Measurements from ENCODE around the gene CCL27. TPM values are rescaled to one million over a fixed set of nuclear protein-coding genes. Genes with fewer than 3 reads are reported as not detected.
A peak's percentile ranks its signal among the peaks of the same experiment; 100 is the strongest.

CCL27 gene
- total RNA-seq, 1 experiment from 2014 or later: not detected

- POLR2A ChIA-PET: interaction anchor here (0.7 to 3.8 kb wide), 16 partner anchors 8 to 967 kb away, joined by 3 to 48 read pairs (median 6); partner anchors contain the start of genes CCL27, DCTN3, GALT and MYORG
- Mint-ChIP-seq H3K27ac (ENCODE audit: low read depth, unreplicated experiment) (peak within 1 kb of the TSS; percentile 97), H3K9me3 (ENCODE audit: unreplicated experiment) (no peaks in the 10 kb centered on the region), H3K36me3 (ENCODE audit: insufficient read depth, unreplicated experiment) (peaks cover 22% of the 10 kb centered on the region), H3K4me3 (ENCODE audit: unreplicated experiment) (peak within 1 kb of the TSS; percentile 92), H3K27me3 (ENCODE audit: insufficient read depth, unreplicated experiment) (no peaks in the 10 kb centered on the region), H3K4me1 (ENCODE audit: insufficient read depth, unreplicated experiment) (peaks cover 31% of the 10 kb centered on the region)
- TF ChIP-seq, protein P1, sequence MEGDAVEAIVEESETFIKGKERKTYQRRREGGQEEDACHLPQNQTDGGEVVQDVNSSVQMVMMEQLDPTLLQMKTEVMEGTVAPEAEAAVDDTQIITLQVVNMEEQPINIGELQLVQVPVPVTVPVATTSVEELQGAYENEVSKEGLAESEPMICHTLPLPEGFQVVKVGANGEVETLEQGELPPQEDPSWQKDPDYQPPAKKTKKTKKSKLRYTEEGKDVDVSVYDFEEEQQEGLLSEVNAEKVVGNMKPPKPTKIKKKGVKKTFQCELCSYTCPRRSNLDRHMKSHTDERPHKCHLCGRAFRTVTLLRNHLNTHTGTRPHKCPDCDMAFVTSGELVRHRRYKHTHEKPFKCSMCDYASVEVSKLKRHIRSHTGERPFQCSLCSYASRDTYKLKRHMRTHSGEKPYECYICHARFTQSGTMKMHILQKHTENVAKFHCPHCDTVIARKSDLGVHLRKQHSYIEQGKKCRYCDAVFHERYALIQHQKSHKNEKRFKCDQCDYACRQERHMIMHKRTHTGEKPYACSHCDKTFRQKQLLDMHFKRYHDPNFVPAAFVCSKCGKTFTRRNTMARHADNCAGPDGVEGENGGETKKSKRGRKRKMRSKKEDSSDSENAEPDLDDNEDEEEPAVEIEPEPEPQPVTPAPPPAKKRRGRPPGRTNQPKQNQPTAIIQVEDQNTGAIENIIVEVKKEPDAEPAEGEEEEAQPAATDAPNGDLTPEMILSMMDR (IDR thresholded peaks at IDR 0.05; ENCODE audit: unreplicated experiment): no peak
- CTCF ChIA-PET: interaction anchor here (0.6 to 6.5 kb wide), 11 partner anchors 8 to 1384 kb away, joined by 3 to 113 read pairs (median 4); partner anchors contain the start of genes DCTN3, GALT and RPP25L
- no TSS peak for BruUV-seq (replicated peaks)
- intact Hi-C loops (cut with micrococcal nuclease): no loop called here
- peak; percentile 93 for DNase-seq (ENCODE audit: unreplicated experiment)
These were observed 24.9 kb downstream of the CCL27 start, which contains the start of gene SIGMAR1 for GRCh38 chr9:34637356-34638137. Gene SIGMAR1 (minus strand): TSS chr9:34637787. CDS start chr9:34637697, 90 bp downstream.

DNA sequence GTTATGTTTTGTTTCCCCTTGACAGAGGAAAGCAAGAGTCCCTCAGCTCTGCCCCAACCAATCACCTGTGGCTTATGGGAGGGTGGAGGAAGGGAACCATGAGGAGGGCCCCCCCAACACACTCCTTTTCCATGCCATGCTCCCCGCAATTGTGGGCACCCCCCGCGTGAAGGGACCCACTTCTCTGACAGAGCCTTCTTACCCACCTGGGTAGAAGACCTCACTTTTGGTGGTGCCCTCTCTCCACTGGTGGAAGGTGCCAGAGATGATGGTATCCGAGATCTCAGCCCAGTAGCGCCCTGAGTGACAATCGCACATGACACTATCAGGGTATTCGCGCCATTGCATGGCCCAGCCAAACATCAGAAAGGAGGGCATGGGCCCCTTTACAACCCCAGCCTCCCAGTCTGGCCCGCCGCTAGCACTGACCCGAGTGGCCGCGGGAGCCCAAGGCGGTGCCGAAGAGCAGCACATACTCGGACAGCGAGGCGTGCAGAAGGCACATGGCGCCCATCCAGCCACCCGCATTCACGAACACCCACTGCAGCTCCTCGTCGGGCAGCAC, 25.6 kb downstream of the CCL27 start:
- Mint-ChIP-seq H3K4me3 (ENCODE audit: unreplicated experiment) (peak overlapping the region; percentile 92), H3K27me3 (ENCODE audit: insufficient read depth, unreplicated experiment) (no peaks in the 10 kb centered on the region), H3K9me3 (ENCODE audit: unreplicated experiment) (no peaks in the 10 kb centered on the region), H3K36me3 (ENCODE audit: insufficient read depth, unreplicated experiment) (peaks cover 22% of the 10 kb centered on the region), H3K4me1 (ENCODE audit: insufficient read depth, unreplicated experiment) (peaks cover 31% of the 10 kb centered on the region), H3K27ac (ENCODE audit: low read depth, unreplicated experiment) (peak overlapping the region; percentile 97)
- TF ChIP-seq, protein P1 (IDR thresholded peaks at IDR 0.05; ENCODE audit: unreplicated experiment): no peak
- ChIA-PET POLR2A (interaction anchor here (0.8 to 3.8 kb wide), 13 partner anchors 9 to 968 kb away, joined by 3 to 48 read pairs (median 6); partner anchors contain the start of genes CCL27, DCTN3, GALT and RPP25L), CTCF (interaction anchor here (0.6 to 6.5 kb wide), 7 partner anchors 9 to 305 kb away, joined by 3 to 113 read pairs (median 4); partner anchors contain the start of genes GALT and RPP25L)
- intact Hi-C loops (cut with micrococcal nuclease): no loop called here
- DNase-seq (ENCODE audit: unreplicated experiment): no peak
- no TSS peak for BruUV-seq (replicated peaks)

GRCh38 chr9:34635556-34635955, 26.9 kb downstream of the CCL27 start:
- BruUV-seq (replicated peaks): no TSS peak
- peaks cover 30% of the 10 kb centered on the region for H3K4me1 Mint-ChIP-seq (ENCODE audit: insufficient read depth, unreplicated experiment)
- DNase-seq (ENCODE audit: unreplicated experiment): no peak
- TF ChIP-seq, protein P1 (IDR thresholded peaks at IDR 0.05; ENCODE audit: unreplicated experiment): no peak
- CTCF ChIA-PET: interaction anchor here (0.6 to 6.5 kb wide), 13 partner anchors 10 to 615 kb away, joined by 3 to 113 read pairs (median 6); partner anchors contain the start of genes DCTN3, GALT and RPP25L
- H3K27me3 Mint-ChIP-seq (ENCODE audit: insufficient read depth, unreplicated experiment): peaks cover 5% of the 10 kb centered on the region
- no peaks in the 10 kb centered on the region for H3K9me3 Mint-ChIP-seq (ENCODE audit: unreplicated experiment)
- peaks cover 22% of the 10 kb centered on the region for H3K36me3 Mint-ChIP-seq (ENCODE audit: insufficient read depth, unreplicated experiment)
- intact Hi-C loops (cut with micrococcal nuclease): no loop called here
- H3K4me3 Mint-ChIP-seq (ENCODE audit: unreplicated experiment): peak overlapping the region; percentile 92
- peak overlapping the region; percentile 49 for H3K27ac Mint-ChIP-seq (ENCODE audit: low read depth, unreplicated experiment)
- POLR2A ChIA-PET: interaction anchor here (0.6 to 3.8 kb wide), 4 partner anchors 10 to 29 kb away, joined by 4 to 48 read pairs (median 12); partner anchors contain the start of genes GALT and RPP25L
